Measurements from ENCODE around the gene CLMN.

CLMN gene

GRCh38 chr14:95258754-95259593 is 60.7 kb downstream of the CLMN start:
- FAIRE-seq: no peak

GRCh38 chr14:95258156-95258555 is 61.6 kb downstream of the CLMN start:
- FAIRE-seq: no peak

- FAIRE-seq: no peak
Measured at GRCh38 chr14:95257521-95257920, 62.2 kb downstream of the CLMN start.

- FAIRE-seq: no peak
Measured at GRCh38 chr14:95256776-95257060, 63.0 kb downstream of the CLMN start.

DNA sequence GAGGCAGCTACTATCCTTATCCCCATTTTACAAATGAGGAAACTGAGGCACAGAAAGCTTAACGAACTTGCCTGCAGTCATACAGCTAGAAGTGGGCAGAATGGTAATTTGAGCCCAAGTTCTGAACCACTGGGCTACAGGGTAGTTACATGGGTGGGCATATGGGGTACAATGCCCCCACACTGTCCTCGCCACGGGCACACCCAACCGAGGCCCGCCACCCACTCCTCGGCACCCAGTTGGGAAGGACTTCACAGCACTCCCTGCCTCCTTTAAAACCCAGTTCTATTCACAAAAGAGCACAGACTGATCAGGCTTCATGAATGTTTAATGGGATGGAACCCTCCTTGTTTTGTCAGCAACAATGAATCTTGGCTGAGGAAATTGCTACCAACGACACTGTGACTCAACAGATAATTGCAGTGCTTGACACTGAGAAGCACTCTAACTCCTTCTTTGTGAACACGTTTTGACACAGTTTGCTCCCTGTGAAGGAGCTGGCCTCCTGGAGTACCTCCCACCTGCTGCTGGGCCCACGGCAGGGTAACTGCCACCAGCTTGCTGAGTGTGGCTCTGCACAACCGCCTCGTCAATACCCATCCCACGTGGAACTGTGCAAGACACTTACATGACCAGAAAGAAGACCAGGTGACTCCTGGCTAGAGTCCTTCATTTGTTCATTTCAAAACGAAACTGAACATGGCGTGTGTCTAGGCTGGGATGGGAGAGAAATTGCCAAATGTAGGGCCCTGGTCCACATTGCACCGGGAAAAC is 63.5 kb downstream of the CLMN start:
- FAIRE-seq: no peak

DNA sequence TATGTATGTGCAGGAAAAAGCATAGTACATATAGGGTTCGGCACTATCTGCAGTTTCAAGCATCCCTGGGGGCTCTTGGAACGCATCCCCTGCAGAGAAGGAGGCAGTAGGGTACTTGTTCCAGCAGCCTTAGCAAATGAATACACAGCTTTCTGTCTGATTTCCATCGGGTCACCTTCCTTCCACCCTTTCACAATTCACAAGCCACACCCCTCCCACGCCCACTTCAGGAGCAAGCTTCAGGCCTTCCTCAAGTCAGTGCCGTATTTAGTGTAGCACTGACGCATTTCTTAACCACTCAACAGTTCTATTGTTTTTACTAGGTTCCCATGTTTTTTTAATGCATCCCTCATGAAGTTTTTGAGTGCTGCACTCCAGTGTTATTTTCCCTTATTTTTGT is 64.2 kb downstream of the CLMN start:
- FAIRE-seq: no peak

DNA sequence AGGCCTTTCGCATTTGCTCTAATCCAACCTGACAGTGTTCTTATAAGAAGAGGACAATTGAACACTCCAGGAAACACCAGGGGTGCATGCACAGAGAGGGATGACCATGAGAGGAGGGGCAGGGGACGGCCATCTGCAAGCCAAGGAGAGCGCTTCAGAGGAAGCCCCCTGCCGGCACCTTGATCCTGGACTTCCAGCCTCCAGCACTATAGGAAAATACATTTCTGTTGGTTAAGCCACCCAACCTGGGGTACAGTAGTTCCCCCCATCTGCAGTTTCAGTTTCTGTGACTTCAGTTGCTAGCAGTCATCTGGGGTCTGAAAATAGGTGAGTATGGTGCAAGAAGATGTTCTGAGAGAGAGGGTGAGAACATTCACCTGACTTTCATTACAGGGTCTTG is 64.7 kb downstream of the CLMN start:
- no peak for FAIRE-seq

GRCh38 chr14:95254288-95254687 is 65.4 kb downstream of the CLMN start:
- FAIRE-seq: no peak

DNA sequence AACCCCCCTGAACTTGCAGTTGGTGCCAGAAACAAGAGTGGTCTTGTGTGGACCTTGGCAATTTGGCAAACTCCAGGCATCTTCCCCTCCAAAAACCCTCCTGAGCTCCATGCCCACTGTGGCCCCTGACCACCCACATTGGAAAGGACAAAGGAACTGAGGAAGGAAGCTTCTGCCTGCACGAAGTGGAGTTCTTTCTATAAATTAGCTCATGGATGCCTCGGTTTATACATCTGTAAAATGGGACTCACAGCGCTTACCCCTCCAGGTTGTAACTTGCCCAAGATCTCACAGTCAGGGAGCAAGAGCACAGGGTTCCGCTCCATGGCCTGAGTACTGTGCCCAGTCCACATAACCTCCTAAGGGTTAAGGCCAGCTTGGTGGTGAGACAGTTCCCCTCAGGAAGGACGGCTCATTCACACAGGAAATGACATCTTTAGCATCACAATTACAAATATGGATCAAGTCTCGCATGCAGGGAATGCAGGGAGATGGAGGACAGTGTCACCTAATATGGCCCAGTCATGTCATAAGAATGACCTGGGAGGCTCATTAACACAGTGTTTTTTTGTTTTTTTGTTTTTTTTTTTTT is 66.6 kb downstream of the CLMN start:
- FAIRE-seq: no peak

- no peak for FAIRE-seq
Measured at GRCh38 chr14:95252219-95252618, 67.5 kb downstream of the CLMN start.

DNA sequence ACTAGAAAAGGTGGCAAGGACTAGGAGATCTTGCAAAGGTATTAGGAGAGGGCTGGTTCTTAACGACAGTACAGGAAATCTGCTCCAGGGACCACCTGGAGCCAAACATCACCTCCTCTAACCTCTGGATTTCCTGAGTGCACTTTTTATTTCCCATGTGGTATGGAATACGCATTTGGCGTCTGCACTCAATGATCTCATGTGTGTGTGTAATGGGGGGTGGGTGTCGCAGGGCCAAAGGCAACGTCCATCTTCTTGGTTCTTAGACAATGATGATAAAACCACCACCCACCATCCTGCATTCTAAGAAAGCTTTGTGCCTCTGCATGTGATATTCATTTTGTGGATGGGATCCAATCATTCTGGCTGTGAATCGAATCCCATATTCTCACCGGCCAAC is 68.8 kb downstream of the CLMN start:
- no peak for FAIRE-seq

DNA sequence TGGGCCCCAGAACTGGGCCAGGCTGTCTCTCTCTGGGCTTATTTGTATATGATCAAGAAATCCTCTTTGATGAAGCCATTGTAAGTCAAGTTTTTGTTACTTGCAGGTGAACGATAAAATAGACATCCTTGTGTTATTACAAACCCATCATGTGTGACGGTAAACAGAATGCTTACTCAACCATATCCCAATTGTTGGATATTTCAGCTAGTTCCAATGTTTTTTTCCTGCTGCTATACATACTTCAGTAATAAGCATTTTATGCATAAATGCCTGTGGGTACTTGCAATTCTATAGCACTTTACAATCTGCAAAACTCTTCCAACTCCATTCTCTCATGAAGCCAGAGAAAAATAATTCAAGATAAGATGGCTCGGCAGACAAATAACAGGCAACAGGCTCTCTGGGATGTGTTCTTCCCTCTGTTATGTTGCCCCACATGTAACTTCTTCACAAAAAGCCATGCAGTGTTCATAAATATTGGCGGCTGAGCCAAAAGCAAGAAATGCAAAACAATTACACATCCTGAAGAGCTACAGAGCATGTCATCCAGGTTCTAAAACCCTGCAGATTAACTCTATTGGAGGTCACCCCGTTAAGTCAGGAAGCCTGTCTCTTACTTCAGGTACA is 69.5 kb downstream of the CLMN start:
- no peak for FAIRE-seq

- FAIRE-seq: no peak
Measured at GRCh38 chr14:95248432-95248831, 71.3 kb downstream of the CLMN start.

- FAIRE-seq: no peak
Measured at GRCh38 chr14:95246870-95247269, 72.8 kb downstream of the CLMN start.

DNA sequence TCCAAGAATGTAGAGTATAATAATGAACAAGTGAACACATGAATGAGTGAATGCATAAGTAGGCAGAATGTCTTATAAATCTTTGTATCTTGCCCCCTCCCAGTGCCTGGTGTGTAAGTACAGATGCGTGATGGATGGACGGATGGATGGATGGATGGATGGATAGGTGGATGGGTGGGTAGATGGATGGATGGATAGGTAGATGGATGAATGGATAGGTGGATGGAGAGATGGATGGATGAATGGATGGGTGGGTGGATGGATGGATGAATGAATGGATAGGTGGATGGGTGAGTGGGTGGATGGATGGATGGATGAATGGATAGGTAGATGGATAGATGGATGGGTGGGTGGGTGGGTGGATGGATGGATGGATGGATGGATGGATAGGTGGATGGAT is 74.4 kb downstream of the CLMN start:
- no peak for FAIRE-seq

DNA sequence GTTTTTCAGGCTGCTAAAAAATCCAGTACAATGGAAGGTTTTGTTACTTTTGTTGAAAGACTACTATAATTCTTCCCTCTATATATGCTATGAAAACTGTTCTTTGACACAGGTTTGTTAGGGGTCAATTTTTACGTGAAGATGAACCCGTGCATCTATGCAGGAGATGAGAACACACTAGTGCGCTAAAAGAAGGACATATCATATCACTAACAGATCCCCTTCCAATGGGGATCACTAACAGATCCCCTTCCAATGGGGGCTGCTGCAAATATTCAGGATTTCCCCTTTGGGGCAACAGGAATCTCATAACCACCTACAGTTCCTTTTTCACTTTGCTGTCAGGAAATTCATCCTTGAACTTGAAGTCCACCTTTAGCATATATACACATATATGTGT is 75.1 kb downstream of the CLMN start:
- no peak for FAIRE-seq

DNA sequence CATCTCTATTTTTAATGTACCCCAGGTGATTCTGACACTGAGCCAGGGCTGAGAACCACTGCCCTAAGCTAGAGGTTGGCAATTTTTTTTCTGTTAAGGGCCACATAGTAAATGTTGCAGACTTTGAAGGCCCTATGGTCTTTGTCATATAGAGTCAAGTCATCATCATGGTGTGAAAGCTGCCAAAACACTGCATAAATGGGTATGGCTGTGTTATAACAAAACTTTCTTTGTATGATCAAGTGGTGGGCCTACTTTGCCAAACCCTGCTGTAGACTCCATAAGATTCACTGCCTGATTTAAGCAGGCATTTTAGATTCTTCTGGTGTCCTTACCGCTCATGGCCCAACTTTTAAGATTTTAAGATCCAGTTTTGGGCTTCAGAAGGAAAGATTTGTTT is 76.8 kb downstream of the CLMN start:
- no peak for FAIRE-seq

GRCh38 chr14:95240859-95241813 is 78.6 kb downstream of the CLMN start:
- FAIRE-seq: no peak

GRCh38 chr14:95238487-95239298 is 81.0 kb downstream of the CLMN start:
- FAIRE-seq: no peak

DNA sequence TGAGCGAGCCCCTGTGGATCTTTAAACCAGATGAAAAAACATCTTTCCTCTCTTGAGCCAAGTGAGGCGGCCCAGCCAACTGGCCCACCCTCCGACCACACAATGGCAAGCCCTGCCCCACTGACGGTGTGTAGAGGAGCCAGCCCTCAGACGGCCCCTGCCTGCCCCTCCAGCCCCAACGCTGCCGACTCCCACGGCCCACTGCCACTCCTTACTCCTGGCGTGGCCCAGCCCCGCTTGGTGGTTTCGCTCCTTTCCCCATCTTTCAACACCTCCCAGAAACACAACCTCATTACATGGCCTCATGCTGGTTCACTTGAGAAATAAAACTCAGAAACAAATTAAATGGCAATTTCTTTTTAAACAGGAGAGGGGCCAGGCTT is 81.8 kb downstream of the CLMN start:
- FAIRE-seq: no peak

- no peak for FAIRE-seq
Measured at GRCh38 chr14:95237121-95237957, 82.4 kb downstream of the CLMN start.

All from TTC549 (cell line).